Posterior vena cava (tissue), 2 donors: Measurements from ENCODE around the gene NFE2L1. TPM values are rescaled to one million over a fixed set of nuclear protein-coding genes. Genes with fewer than 3 reads are reported as not detected.

Source experiments
- DNase-seq: peaks from one replicate; pipeline ENCODE4 v3.0.0-alpha.2; 2020; ENCODE audit warnings: low spot score
- intact Hi-C, 2 donors: fragments of 100-400 bp; cut with DNase I; formaldehyde crosslinking; loops; one replicate each; pipeline versions ENCODE4 v1.14.1 to v1.14.2; 2022 to 2023
- total RNA-seq, 2 donors: library from RNA; stranded (reverse); fragmentation: NEBNext Ultra II Directional; extraction: Animal tissue kit (Norgen Biotek cat#: 25700); gene quantifications; one replicate each; pipeline ENCODE4 v1.2.1, GENCODE V29; 2021
- donor health status: DM: yes; HTN: yes; CAD: no.
- donor health status: DM: yes; HTN: yes; CAD: no.

NFE2L1 gene
- total RNA-seq, 2 donors from 2014 or later, result 255 to 263 TPM

DNA sequence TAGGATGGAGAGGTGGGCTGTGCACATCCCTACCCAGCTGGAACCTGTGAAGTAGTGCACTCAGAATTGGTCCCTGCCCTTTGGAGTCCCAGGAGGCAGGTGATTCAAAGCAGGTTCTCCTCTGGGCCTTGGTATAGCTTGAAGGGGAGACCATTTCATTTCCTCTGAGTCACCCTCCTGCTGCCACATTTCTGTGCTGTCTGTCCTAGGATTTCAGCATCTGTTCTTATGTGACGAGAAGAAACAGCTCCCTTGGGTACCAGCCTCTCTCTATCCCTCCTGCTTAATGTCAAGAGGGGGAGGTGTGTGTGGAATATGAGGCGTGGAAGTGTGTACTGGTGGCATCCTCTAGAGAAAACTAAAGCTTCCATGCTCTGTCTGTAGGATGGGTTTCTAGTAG, 5.0 kb upstream of the NFE2L1 start:
- no peak for DNase-seq
- intact Hi-C loops, result no loop called here

DNA sequence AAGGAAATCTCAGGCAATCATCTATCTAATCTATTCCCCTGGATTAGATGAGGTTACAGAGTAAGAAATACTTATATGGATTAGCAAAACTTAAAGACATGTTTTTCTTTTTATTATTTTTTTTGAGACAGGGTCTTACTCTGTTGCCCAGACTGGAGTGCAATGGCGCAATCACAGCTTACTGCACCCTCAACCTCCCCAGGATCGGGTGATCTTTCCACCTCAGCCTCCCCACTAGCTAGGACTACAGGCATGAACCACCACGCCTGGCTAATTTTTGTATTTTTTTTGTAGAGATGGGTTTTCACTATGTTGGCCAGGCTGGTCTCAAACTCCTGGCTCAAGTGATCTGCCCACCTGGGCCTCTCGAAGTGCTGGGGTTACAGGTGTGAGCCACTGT, 3.3 kb upstream of the NFE2L1 start:
- peak; percentile 25 for DNase-seq
- intact Hi-C loops, result no loop called here

DNA sequence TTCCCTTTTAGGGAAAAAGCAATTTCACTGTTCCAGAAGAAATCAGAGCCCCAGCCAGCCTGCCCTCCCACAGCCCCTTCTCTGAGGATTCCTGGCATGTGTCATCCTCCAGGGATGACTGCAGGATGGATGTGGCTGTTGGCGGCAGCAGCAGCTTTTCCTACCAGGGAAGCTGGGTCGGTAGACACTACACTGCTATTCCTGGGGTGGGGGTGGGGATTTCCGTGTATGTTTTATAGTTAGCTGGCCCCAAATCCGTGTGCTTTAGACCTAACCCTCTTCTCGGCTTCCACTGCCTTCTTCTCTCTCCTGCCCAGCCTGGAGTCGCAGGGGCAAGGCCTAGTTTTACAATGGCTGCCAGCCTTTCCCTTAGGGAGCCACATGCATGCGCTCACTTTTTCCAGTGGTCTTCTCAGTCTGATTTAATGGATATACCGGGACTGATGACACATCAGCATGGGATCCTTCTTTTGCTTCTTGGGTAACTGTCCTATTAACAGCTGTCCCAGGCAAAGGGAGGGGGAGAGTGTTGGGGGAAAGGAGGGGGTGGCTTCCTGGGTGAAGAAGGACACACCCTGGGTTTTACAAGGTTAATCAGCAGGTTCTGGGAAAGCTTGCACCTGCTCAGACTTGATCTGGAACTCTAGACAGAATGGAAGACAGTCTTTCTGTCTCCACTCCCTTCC, 2.7 kb upstream of the NFE2L1 start:
- intact Hi-C loops, result no loop called here
- DNase-seq, result peak; percentile 81

DNA sequence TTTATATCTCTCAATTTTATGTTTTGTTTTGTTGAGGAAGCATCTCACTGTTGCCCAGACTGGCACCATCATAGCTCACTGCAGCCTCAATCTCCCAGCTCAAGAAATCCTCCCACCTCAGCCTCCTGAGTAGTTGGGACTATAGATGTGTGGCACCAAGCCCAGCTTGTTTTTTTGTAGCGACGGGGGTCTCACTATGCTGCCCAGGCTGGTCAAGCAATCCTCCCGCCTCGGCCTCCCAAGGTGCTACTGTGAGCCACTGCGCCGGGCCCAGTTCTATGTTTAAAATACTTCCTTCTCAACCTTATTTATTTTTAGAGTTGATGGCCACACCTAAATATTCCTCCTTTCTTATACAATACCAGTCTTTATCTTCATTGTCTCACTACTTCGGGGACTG, 1.9 kb upstream of the NFE2L1 start:
- DNase-seq, result peak; percentile 49
- intact Hi-C loops, result no loop called here

DNA sequence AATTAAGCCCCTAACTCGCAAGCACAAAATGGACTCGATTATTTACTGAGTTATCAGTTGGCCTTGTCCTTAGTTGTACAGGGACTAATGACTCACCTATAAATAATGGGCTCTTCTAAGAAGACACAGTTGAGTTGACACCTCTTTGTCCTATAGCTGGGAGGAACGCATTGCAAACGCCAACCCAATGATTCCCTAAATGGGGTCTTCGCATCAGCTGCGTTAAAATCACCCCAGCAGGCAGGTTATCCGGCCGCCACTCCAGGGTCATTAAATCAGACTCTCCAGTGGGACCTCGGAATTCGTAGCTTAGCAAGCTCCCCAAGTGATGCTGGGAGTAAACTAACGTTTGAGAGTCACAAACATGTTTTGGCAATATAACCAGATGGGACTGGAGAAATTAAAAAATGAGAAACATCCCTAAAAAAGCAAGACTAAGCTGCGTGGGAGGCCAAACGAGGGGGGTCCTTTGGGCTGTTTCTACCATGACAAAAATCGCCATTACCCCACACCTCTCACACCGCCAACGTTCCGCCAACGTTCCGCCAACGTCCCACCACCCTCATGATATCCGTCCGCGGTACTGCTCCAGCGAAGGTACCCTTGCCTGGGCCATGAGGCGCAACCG, 932 bp upstream of the NFE2L1 start:
- intact Hi-C loops, result no loop called here
- peak; percentile 61 for DNase-seq

DNA sequence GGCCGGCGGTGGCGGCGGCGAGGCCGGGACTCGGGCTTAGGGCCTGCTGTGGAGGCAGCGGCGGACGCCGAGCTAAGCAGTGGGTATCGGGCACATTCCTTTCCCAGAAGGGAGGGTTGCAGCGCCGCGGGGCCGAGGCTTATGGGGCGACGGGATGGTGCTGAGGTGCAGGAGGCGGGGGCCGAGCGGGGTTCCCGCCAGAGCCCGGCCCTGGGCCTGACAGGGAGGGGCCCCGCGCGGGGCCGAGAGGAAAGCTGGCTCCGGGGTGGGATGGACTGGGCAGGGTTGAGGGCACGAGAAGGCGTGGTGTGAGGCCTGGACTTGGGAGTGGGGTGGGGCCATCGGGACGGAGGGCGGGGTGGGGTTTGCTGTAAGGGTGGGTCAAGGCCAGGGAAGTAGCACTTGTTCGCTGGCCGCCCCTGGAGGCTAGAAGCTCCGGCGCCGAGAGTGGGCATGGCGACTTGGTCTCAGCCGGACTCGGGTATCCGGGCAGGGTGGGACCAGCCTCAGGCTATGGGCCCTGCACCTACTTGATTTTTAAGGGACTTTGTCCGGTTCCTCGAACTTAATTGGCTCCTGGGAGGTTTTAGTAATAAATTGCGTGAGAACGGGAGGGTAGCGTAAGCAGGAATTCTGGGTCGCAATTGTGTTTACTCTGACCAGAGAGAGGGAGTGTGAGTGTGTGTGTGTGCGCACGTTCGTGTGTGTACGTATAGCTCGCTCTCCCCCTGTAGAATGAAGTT, 396 bp downstream of the NFE2L1 start:
- intact Hi-C loops, result no loop called here
- DNase-seq, result peak; percentile 97

DNA sequence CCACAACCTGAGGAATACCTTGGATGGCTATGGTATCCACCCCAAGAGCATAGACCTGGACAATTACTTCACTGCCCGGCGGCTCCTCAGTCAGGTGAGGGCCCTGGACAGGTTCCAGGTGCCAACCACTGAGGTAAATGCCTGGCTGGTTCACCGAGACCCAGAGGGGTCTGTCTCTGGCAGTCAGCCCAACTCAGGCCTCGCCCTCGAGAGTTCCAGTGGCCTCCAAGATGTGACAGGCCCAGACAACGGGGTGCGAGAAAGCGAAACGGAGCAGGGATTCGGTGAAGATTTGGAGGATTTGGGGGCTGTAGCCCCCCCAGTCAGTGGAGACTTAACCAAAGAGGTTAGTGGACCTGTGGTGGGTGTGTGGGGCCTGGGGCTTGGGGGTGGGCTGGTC, 3.1 kb downstream of the NFE2L1 start:
- DNase-seq, result peak; percentile 56
- intact Hi-C loops, result no loop called here

DNA sequence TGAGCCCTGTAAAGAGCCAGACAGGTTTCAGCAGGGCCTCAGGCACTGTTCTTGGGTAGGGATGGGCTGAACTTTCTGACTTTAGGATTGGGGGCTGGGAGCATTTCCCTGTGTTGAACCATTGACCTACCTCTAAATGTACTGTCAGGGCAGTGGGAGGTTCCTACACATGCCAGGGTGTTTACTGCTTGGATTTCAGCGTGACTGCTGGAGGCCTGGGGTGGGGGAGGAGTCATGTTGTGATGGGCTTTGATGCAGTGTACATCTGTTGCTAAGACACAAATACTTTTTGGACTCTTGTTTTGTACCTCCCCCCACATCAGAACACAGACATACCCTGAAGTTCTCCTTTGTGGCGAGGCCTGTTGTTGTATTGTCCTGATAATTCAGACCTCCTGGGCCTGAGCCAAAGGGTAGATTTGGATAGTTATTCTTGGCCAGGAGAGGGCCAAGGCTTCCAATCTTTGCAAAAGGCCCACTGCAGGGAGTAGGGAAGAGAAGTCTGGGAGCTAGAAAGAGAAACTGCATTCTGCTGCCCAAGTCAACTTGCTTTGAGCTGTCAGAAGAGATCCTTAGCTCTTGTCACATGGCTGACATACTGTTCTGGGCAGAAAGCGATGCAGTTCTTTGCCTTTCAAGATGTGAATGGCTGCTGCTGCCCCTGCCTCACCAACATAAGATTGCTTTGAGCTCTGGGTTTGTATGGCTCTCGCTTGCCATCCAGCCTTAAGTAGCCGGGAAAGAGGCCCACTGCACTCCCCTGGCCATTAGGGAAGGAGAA, 3.7 kb downstream of the NFE2L1 start:
- peak; percentile 78 for DNase-seq
- intact Hi-C loops, result no loop called here

DNA sequence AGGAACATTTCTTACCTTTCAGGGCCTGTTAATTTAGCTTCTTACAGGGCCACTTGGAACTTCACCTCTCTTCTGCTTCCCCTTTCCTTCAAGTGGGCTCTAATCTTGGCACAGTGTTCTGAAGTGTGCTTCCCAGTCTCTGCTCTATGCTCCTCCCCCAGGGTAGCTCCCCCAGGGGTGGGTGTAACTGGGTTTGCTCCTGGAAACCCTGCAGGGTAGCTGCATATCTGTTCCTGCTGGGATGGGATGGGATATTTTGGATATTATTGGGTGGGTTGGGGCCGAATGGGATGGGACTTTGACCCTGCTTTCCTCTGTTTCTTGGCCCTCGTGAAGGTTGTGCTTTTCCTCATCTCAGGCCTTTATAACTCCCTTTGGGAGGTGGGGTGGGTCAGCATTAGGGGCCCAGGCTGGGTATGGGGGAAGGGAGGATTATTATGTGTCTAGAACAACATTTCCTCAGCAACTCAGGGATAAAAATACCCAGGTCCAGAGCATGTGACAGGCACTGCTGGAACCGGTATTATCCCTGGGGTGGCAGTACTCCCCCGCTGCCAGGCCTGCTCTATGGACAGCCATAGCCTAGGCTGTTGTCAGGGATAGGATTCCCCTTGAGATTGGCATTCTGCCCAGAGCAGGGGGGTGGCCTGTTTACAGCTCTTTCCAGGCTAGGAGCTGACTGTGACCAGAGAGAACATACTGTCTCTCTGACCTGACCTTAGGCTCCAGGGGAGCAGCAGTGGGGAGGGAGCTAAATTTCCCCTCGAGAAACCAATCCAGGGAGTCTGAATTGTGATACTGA, 5.0 kb downstream of the NFE2L1 start:
- intact Hi-C loops, result no loop called here
- peak; percentile 77 for DNase-seq

DNA sequence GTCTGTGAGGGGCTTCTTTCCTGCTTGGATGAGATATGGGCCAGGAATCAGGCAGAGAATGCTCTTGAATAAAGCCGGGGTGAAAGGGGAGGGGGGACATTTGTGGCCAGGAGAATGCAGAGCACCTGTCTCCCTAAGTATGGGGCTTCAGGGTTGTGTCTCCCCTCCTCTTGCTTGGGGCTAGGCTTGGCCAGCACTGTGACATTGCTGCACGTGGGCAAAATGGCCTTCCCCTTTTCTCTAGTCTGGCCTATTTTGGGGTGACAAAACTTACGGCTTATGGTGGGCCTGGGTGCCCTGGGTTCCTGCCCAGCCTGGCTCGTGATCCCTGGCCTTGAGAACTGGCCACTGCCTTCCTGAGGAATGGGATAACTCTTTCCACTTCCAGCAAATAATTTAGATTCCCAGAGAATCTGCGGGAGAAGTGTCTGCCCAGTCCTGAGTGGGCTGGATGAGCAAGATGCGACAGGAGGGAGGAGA, 5.6 kb downstream of the NFE2L1 start:
- intact Hi-C loops, result no loop called here
- DNase-seq, result peak; percentile 64

DNA sequence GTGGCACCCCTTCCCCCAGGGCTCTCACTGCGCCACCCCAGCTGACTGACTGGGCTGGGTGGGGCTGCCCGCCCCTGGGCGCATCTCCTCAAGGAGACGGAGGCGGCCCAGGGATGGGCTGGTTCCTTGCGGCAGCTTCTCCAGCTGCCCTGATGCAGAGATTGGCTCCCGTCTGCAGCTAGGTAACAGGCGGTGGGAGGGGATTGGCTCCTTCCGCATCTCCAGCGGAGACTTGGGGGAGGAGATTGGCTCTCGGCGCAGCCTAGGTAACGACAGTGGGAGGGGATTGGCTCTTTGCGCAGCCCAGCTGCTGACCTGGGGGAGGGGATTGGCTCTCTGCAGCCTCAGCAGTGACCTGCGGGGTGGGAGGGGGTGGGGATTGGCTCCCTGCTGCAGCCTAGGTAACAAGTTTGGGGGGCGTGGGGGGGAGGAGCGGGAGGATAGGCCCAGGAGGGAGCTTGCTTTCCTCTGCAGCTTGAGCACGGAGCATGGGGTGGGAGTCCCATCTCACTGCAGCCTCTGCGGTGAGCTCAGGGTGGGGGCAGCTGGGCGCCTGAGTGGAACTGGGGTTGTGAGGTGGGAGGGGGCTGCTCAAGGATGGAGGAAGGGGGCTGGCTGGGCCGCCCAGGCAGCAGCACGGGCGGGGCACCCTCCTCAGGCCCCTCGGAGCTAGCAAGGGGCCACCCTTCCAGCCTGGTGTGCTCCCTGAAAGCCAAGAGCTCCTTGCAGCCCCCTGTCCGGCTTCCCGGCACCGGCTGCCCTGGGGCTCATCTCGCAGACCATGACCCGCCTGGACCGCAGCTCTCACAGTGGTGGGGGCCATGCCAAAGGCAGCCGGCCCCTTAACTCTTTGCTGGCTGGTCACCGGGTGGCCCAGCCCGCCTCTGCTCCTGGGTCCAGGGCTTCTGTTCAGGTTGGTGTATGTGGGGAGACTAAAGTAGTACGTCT, 6.4 kb downstream of the NFE2L1 start:
- intact Hi-C loops, result no loop called here

DNA sequence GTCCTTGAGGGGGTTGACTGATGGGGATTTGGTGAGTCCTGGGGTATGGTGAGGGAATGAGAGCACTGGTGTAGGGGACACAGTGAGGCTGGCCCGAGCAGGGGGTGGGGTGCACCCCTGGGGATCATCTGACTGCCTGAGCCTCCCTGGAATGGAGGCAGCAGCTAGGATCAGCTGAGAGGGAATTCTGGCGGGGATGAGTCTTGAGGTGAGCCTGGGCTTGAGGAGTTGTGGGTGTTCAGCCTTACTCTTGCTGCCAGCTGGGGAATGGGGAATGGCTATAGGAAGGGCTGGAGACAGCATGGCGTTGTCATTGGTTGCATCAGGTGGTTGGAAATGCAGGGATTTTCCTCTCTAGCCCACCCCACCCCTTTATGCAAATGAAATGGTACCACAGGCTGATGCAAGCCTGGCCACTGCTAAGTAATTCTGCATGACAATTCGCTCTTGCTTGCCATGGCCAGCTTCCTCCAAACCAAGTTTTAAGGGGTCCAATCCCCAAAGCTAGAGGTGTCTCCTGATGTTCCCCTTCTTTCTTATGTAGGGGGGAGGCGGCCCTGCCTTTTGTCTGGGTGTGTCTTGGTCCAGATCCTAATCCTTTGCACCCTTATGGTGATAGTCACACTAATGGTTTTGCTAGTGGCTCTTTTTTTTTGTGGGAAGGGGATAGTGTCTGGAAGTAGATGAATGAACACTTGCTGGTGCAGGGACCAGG, 7.5 kb downstream of the NFE2L1 start:
- intact Hi-C loops, result no loop called here
- peak; percentile 55 for DNase-seq

More for the DNA sequence above, 6.4 kb downstream of the NFE2L1 start:
- peak; percentile 72 for DNase-seq

DNA sequence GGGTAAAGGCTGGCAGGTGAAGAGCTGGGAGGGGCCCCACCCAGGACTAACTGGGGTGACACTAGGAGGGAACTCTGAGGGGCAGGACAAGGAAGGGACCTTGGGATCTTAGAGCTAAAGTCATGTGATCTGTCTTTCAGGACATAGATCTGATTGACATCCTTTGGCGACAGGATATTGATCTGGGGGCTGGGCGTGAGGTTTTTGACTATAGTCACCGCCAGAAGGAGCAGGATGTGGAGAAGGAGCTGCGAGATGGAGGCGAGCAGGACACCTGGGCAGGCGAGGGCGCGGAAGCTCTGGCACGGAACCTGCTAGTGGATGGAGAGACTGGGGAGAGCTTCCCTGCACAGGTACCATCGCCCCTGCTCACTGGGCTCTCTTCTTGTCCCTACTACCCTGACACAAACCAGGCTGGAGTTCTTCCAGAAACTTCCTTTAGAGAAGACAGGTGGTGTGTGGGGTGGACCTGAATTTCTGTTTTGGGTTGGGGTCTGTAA, 8.1 kb downstream of the NFE2L1 start:
- intact Hi-C loops, result no loop called here
- no peak for DNase-seq

DNA sequence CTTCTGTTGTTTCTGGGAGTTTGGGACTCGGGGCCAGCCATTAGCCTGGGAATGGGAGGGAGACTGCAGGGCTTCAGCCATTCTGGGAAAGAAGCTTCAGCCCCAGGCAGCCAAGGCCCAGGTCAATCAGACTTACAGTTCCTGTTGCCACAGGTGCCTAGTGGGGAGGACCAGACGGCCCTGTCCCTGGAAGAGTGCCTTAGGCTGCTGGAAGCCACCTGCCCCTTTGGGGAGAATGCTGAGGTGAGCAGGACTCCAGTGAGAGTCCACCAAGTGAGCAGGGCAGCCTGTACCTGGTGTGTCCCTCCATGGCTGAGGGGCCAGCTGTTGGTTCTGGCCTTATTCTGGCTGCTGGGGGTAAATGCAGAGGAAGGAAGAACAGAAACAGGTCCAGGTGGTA, 8.7 kb downstream of the NFE2L1 start:
- DNase-seq, result no peak
- intact Hi-C loops, result no loop called here

DNA sequence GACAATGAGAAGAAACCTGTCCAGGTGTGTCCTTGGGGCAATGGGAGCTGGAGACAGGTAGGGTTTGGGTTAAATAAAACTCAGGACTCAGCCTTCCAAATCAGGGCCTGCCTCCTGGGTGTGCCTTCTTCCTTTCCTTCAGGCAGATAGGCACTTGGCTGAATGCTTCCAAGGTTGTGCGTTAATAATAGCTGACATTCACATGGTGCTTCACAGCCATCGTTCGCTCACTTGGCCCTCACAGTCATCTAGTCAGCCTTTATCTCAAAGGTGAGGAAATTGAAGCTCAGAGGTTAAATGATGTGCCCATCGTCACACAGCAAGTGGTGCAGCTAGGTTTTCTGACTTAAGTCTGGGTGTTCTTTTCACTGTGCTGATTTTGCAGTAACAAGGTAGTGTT, 9.5 kb downstream of the NFE2L1 start:
- DNase-seq, result no peak
- intact Hi-C loops, result no loop called here

DNA sequence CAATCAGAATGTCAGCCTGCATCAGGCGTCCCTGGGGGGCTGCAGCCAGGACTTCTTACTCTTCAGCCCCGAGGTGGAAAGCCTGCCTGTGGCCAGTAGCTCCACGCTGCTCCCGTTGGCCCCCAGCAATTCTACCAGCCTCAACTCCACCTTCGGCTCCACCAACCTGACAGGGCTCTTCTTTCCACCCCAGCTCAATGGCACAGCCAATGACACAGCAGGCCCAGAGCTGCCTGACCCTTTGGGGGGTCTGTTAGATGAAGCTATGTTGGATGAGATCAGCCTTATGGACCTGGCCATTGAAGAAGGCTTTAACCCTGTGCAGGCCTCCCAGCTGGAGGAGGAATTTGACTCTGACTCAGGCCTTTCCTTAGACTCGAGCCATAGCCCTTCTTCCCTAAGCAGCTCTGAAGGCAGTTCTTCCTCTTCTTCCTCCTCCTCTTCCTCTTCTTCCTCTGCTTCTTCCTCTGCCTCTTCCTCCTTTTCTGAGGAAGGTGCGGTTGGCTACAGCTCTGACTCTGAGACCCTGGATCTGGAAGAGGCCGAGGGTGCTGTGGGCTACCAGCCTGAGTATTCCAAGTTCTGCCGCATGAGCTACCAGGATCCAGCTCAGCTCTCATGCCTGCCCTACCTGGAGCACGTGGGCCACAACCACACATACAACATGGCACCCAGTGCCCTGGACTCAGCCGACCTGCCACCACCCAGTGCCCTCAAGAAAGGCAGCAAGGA, 10.4 kb downstream of the NFE2L1 start:
- intact Hi-C loops, result no loop called here
- DNase-seq, result no peak
